ENCODE data around the gene CAMTA2.
A peak's percentile ranks its signal among the peaks of the same experiment; 100 is the strongest.
"Not testable (repeated sequence)": the region's sequence is repeated elsewhere in the genome, so short reads cannot be mapped to it uniquely, and the experiment has no call there.

CAMTA2 gene

GRCh38 chr17:5033352-5034015, 46.0 kb upstream of the CAMTA2 start:
- Histone ChIP-seq H3K27me3 (ENCODE audit: insufficient read depth, poor library complexity, severe bottlenecking) (no peaks in the 10 kb centered on the region), H3K27ac (ENCODE audit: poor library complexity, severe bottlenecking) (no peak overlapping the region), H3K9me3 (ENCODE audit: severe bottlenecking) (no peaks in the 10 kb centered on the region), H3K4me1 (ENCODE audit: insufficient read depth, poor library complexity, severe bottlenecking) (no peaks in the 10 kb centered on the region), H3K36me3 (ENCODE audit: low read depth) (no peaks in the 10 kb centered on the region), H3K4me3 (ENCODE audit: severe bottlenecking) (no peak overlapping the region)
- ATAC-seq (ENCODE audit: low read depth) (no peak), DNase-seq (ENCODE audit: low spot score) (no peak)
- no peak for TF ChIP-seq CTCF (IDR thresholded peaks at IDR 0.05; ENCODE audit: poor library complexity, severe bottlenecking)

- ATAC-seq (ENCODE audit: low read depth), result no peak
- no peak for DNase-seq (ENCODE audit: low spot score)
- no peak for TF ChIP-seq CTCF (IDR thresholded peaks at IDR 0.05; ENCODE audit: poor library complexity, severe bottlenecking)
- H3K36me3 ChIP-seq (ENCODE audit: low read depth), result no peaks in the 10 kb centered on the region
- H3K9me3 ChIP-seq (ENCODE audit: severe bottlenecking), result no peaks in the 10 kb centered on the region
- no peaks in the 10 kb centered on the region for H3K4me1 ChIP-seq (ENCODE audit: insufficient read depth, poor library complexity, severe bottlenecking)
- H3K27ac ChIP-seq (ENCODE audit: poor library complexity, severe bottlenecking), result no peak overlapping the region
- H3K27me3 ChIP-seq (ENCODE audit: insufficient read depth, poor library complexity, severe bottlenecking), result no peaks in the 10 kb centered on the region
- H3K4me3 ChIP-seq (ENCODE audit: severe bottlenecking), result no peak overlapping the region
Observed at GRCh38 chr17:5032865-5033264, 45.4 kb upstream of the CAMTA2 start.

GRCh38 chr17:5031365-5032082, 44.0 kb upstream of the CAMTA2 start:
- Histone ChIP-seq H3K27me3 (ENCODE audit: insufficient read depth, poor library complexity, severe bottlenecking) (no peaks in the 10 kb centered on the region), H3K9me3 (ENCODE audit: severe bottlenecking) (no peaks in the 10 kb centered on the region), H3K27ac (ENCODE audit: poor library complexity, severe bottlenecking) (no peak overlapping the region), H3K4me3 (ENCODE audit: severe bottlenecking) (peak overlapping the region; percentile 20), H3K36me3 (ENCODE audit: low read depth) (no peaks in the 10 kb centered on the region), H3K4me1 (ENCODE audit: insufficient read depth, poor library complexity, severe bottlenecking) (no peaks in the 10 kb centered on the region)
- ATAC-seq (ENCODE audit: low read depth) (peak; percentile 60), DNase-seq (ENCODE audit: low spot score) (no peak)
- TF ChIP-seq CTCF (IDR thresholded peaks at IDR 0.05; ENCODE audit: poor library complexity, severe bottlenecking), result peak; percentile 70

- H3K27me3 ChIP-seq (ENCODE audit: insufficient read depth, poor library complexity, severe bottlenecking); DNase-seq (ENCODE audit: low spot score); H3K36me3 ChIP-seq (ENCODE audit: low read depth); H3K4me3 ChIP-seq (ENCODE audit: severe bottlenecking); H3K27ac ChIP-seq (ENCODE audit: poor library complexity, severe bottlenecking); ATAC-seq (ENCODE audit: low read depth); H3K9me3 ChIP-seq (ENCODE audit: severe bottlenecking); H3K4me1 ChIP-seq (ENCODE audit: insufficient read depth, poor library complexity, severe bottlenecking): not testable (repeated sequence)
Observed at GRCh38 chr17:5030168-5030567, 42.7 kb upstream of the CAMTA2 start.

- ATAC-seq (ENCODE audit: low read depth) (no peak), DNase-seq (ENCODE audit: low spot score) (no peak)
- Histone ChIP-seq H3K36me3 (ENCODE audit: low read depth) (peaks cover 7% of the 10 kb centered on the region), H3K4me3 (ENCODE audit: severe bottlenecking) (no peak overlapping the region), H3K9me3 (ENCODE audit: severe bottlenecking) (no peaks in the 10 kb centered on the region), H3K27me3 (ENCODE audit: insufficient read depth, poor library complexity, severe bottlenecking) (no peaks in the 10 kb centered on the region), H3K4me1 (ENCODE audit: insufficient read depth, poor library complexity, severe bottlenecking) (no peaks in the 10 kb centered on the region), H3K27ac (ENCODE audit: poor library complexity, severe bottlenecking) (no peak overlapping the region)
- no peak for TF ChIP-seq CTCF (IDR thresholded peaks at IDR 0.05; ENCODE audit: poor library complexity, severe bottlenecking)
Observed at GRCh38 chr17:5027916-5028315, 40.4 kb upstream of the CAMTA2 start.

Data from RWPE2 (cell line).